ENCODE measurements around the gene EXOC4. TPM values are rescaled to one million over a fixed set of nuclear protein-coding genes. Genes with fewer than 3 reads are reported as not detected.

The EXOC4 gene
- total and polyA plus RNA-seq, 2 of the 8 experiments (the other 6 are each of a cell fraction or from before 2014, with no cell fraction given): 27.0 to 67.3 TPM

GRCh38 chr7:133681529-133681928 lies 428.7 kb downstream of the EXOC4 start:
- no peak overlapping the region for H2BK15ac ChIP-seq (ENCODE audit: low read length)
- H3K36me3 ChIP-seq (ENCODE audit: control insufficient read depth in 2 of 4, insufficient read depth in 4 of 4, low read length in 3 of 4): no peaks in the 10 kb centered on the region
- no peak overlapping the region for H3K9ac ChIP-seq (replicated peaks in 1 of 4; ENCODE audit: extremely low read depth in 1 of 4, low read depth in 3 of 4, low read length in 3 of 4)
- H3K4me1 ChIP-seq (replicated peaks in 1 of 4; ENCODE audit: control insufficient read depth in 3 of 4, insufficient read depth in 4 of 4, low read length in 3 of 4): peaks cover 0 to 6% (median 2%) of the 10 kb centered on the region in 4 experiments; a peak in 1 of 7 replicates
- no peaks in the 10 kb centered on the region for H3K79me2 ChIP-seq (ENCODE audit: control insufficient read depth in 1 of 2, insufficient read depth in 2 of 2, low read length in 2 of 2)
- H3K23ac ChIP-seq (ENCODE audit: insufficient read length): no peak overlapping the region
- H4K8ac ChIP-seq (ENCODE audit: extremely low read depth, insufficient read depth, low read length): no peak overlapping the region
- ChIA-PET POLR2A (ENCODE audit: partially characterized antibody) (no interaction called here), CTCF (ENCODE audit: partially characterized antibody) (no interaction called here)
- no peak overlapping the region for H2BK20ac ChIP-seq (ENCODE audit: low read length)
- no peak for DNase-seq (ENCODE audit: low read depth in 1 of 2, low spot score in 2 of 2)
- H3K79me1 ChIP-seq (ENCODE audit: low read depth, low read length): no peaks in the 10 kb centered on the region
- H2AFZ ChIP-seq (ENCODE audit: low read length): no peak overlapping the region
- no peak overlapping the region for H3K18ac ChIP-seq (ENCODE audit: extremely low read depth, low read length)
- no peak overlapping the region for H2BK5ac ChIP-seq (ENCODE audit: low read depth, low read length)
- WGBS, 2 experiments (ENCODE audit: extremely low coverage in 1 of 2, insufficient coverage in 1 of 2, insufficient read length in 1 of 2, insufficient replicate concordance in 2 of 2, low coverage in 1 of 2, low lambda C conversion rate in 2 of 2, missing lambda C conversion rate in 1 of 2): 97% methylated on average over 3 of the region's 3 CpGs; no CpG with 5 or more reads in 1 of the 2 experiments
- FAIRE-seq: no peak
- H4K91ac ChIP-seq (replicated peaks; ENCODE audit: insufficient read length, low read length): no peak overlapping the region
- H4K20me1 ChIP-seq (replicated peaks in 1 of 2; ENCODE audit: control insufficient read depth in 1 of 2, insufficient read depth in 2 of 2, low read length in 2 of 2): no peaks in the 10 kb centered on the region
- H3K23me2 ChIP-seq (ENCODE audit: low read depth, low read length): no peaks in the 10 kb centered on the region; the same call in 1 of the 2 replicates
- H3K14ac ChIP-seq (ENCODE audit: insufficient read length): no peak overlapping the region
- H2BK120ac ChIP-seq (replicated peaks; ENCODE audit: low read depth, low read length): no peak overlapping the region
- no peaks in the 10 kb centered on the region for H3K9me3 ChIP-seq (ENCODE audit: insufficient read depth in 2 of 2, low read depth in 1 of 2, low read length in 1 of 2)
- H3K56ac ChIP-seq (replicated peaks; ENCODE audit: insufficient read length, low read depth, low read length): no peak overlapping the region
- H3K4me3 ChIP-seq (ENCODE audit: extremely low read depth in 1 of 4, insufficient read depth in 2 of 4, low read depth in 3 of 4, low read length in 4 of 4): no peak overlapping the region
- H3K27me3 ChIP-seq (replicated peaks in 1 of 4; ENCODE audit: control insufficient read depth in 3 of 4, extremely low read depth in 1 of 4, insufficient read depth in 3 of 4, low read length in 3 of 4): no peaks in the 10 kb centered on the region
- no peak overlapping the region for H2BK12ac ChIP-seq (ENCODE audit: low read depth, low read length)
- no peak overlapping the region for H3K4ac ChIP-seq (replicated peaks; ENCODE audit: insufficient read length, low read depth, low read length)
- no peak overlapping the region for H4K5ac ChIP-seq (ENCODE audit: insufficient read length, low read depth, low read length)
- H2AK5ac ChIP-seq (ENCODE audit: low read depth, low read length): no peak overlapping the region
- H3K27ac ChIP-seq (ENCODE audit: low read depth, low read length): no peak overlapping the region
- H3K4me2 ChIP-seq (ENCODE audit: insufficient read depth in 1 of 2, low read depth in 2 of 2, low read length in 2 of 2): no peak overlapping the region
- TF ChIP-seq USF2 (IDR thresholded peaks at IDR 0.05; ENCODE audit: low read length): no peak
- no peak for TF ChIP-seq SIN3A (conservative IDR thresholded peaks at IDR 0.05 in 1 of 2, IDR thresholded peaks at IDR 0.05 in 1 of 2; ENCODE audit: low read depth in 1 of 2, low read length in 2 of 2)
- no peak for TF ChIP-seq BRCA1 (IDR thresholded peaks at IDR 0.05; ENCODE audit: low read depth, low read length)
- no peak for TF ChIP-seq RXRA (IDR thresholded peaks at IDR 0.05; ENCODE audit: insufficient read depth, low read depth, low read length)
- no peak for TF ChIP-seq SP1 (IDR thresholded peaks at IDR 0.05; ENCODE audit: low read depth, low read length)
